ENCODE measurements around the gene DLEU7. TPM values are rescaled to one million over a fixed set of nuclear protein-coding genes. Genes with fewer than 3 reads are reported as not detected.

Gene DLEU7
- polyA plus RNA-seq, 1 donor (not counting 4 experiments of a cell fraction or from before 2014, with no cell fraction given): not detected

DNA sequence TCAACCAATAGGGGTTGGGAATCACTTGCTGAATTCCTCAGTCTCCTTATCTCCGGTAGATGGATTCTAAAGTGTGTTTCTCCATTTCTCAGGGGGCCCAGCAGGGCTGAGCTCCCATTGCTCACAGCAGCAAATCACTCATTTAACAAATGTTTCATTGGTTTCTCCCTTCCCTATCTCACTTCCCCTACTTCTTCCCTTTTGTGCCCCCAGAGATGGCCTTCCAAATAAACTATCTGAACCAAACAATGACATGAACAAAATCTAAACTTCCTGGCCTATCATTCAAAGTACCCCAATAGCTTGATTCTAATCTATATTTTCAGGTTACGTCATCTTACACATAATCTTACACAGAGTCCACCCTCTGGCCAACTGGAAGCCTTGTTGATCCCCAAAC lies 60.4 kb downstream of the DLEU7 start:
- no peak overlapping the region for H3K4me3 ChIP-seq (ENCODE audit: control insufficient read depth in 2 of 3, extremely low read depth in 1 of 3, insufficient read depth in 2 of 3, low read depth in 1 of 3, low read length in 3 of 3)
- dilution Hi-C loops (cut with MboI; ENCODE audit: extremely low pct_ligation_motif_present, low sequenced_read_pairs): no loop called here
- FAIRE-seq: no peak
- H3K36me3 ChIP-seq (ENCODE audit: control insufficient read depth in 2 of 2, extremely low read depth in 1 of 2, insufficient read depth in 2 of 2, low read length in 2 of 2): no peaks in the 10 kb centered on the region
- no peaks in the 10 kb centered on the region for H4K20me1 ChIP-seq (ENCODE audit: control insufficient read depth, extremely low read depth, insufficient read depth, low read length)
- no peaks in the 10 kb centered on the region for H3K79me2 ChIP-seq (ENCODE audit: control insufficient read depth, insufficient read depth, low read length)
- no peaks in the 10 kb centered on the region for H3K9me1 ChIP-seq (ENCODE audit: control insufficient read depth, extremely low read depth, insufficient read depth, low read length)
- H2AFZ ChIP-seq (ENCODE audit: control insufficient read depth, low read length): no peak overlapping the region
- no peaks in the 10 kb centered on the region for H3K4me1 ChIP-seq (ENCODE audit: control insufficient read depth, extremely low read depth, insufficient read depth, low read length)
- TF ChIP-seq, protein P1, sequence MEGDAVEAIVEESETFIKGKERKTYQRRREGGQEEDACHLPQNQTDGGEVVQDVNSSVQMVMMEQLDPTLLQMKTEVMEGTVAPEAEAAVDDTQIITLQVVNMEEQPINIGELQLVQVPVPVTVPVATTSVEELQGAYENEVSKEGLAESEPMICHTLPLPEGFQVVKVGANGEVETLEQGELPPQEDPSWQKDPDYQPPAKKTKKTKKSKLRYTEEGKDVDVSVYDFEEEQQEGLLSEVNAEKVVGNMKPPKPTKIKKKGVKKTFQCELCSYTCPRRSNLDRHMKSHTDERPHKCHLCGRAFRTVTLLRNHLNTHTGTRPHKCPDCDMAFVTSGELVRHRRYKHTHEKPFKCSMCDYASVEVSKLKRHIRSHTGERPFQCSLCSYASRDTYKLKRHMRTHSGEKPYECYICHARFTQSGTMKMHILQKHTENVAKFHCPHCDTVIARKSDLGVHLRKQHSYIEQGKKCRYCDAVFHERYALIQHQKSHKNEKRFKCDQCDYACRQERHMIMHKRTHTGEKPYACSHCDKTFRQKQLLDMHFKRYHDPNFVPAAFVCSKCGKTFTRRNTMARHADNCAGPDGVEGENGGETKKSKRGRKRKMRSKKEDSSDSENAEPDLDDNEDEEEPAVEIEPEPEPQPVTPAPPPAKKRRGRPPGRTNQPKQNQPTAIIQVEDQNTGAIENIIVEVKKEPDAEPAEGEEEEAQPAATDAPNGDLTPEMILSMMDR (optimal IDR thresholded peaks at IDR 0.05 in 1 of 3, IDR thresholded peaks at IDR 0.05 in 1 of 3, conservative IDR thresholded peaks at IDR 0.05 in 1 of 3; ENCODE audit: extremely low read depth in 1 of 3, insufficient read depth in 2 of 3, low read length in 3 of 3): no peak
- no peak for TF ChIP-seq EZH2 (IDR thresholded peaks at IDR 0.05; ENCODE audit: low read length)
- H3K4me2 ChIP-seq (ENCODE audit: control insufficient read depth, extremely low read depth, insufficient read depth, low read depth, low read length): no peak overlapping the region
- no peak for DNase-seq (ENCODE audit: low read depth, low spot score)
- no peak overlapping the region for H3K27ac ChIP-seq (ENCODE audit: control insufficient read depth, insufficient read depth, low read length)
- no peaks in the 10 kb centered on the region for H3K9me3 ChIP-seq (ENCODE audit: control insufficient read depth, low read depth, low read length)
- no peak overlapping the region for H3K9ac ChIP-seq (ENCODE audit: control insufficient read depth, extremely low read depth, insufficient read depth, low read length)
- peaks cover 5% of the 10 kb centered on the region for H3K27me3 ChIP-seq (ENCODE audit: control insufficient read depth, extremely low read depth, insufficient read depth, low read length)

GRCh38 chr13:50780201-50781015 lies 63.1 kb downstream of the DLEU7 start:
- H3K9me1 ChIP-seq (ENCODE audit: control insufficient read depth, extremely low read depth, insufficient read depth, low read length): no peaks in the 10 kb centered on the region
- H3K79me2 ChIP-seq (ENCODE audit: control insufficient read depth, insufficient read depth, low read length): no peaks in the 10 kb centered on the region
- no peak overlapping the region for H3K4me3 ChIP-seq (ENCODE audit: control insufficient read depth in 2 of 3, extremely low read depth in 1 of 3, insufficient read depth in 2 of 3, low read depth in 1 of 3, low read length in 3 of 3)
- peaks cover 5% of the 10 kb centered on the region for H3K27me3 ChIP-seq (ENCODE audit: control insufficient read depth, extremely low read depth, insufficient read depth, low read length)
- TF ChIP-seq EZH2 (IDR thresholded peaks at IDR 0.05; ENCODE audit: low read length): no peak
- TF ChIP-seq, protein P1 (optimal IDR thresholded peaks at IDR 0.05 in 1 of 3, IDR thresholded peaks at IDR 0.05 in 1 of 3, conservative IDR thresholded peaks at IDR 0.05 in 1 of 3; ENCODE audit: extremely low read depth in 1 of 3, insufficient read depth in 2 of 3, low read length in 3 of 3): no peak
- no peaks in the 10 kb centered on the region for H4K20me1 ChIP-seq (ENCODE audit: control insufficient read depth, extremely low read depth, insufficient read depth, low read length)
- FAIRE-seq (peak; percentile 32), DNase-seq (ENCODE audit: low read depth, low spot score) (no peak)
- no peak overlapping the region for H3K27ac ChIP-seq (ENCODE audit: control insufficient read depth, insufficient read depth, low read length)
- H3K9me3 ChIP-seq (ENCODE audit: control insufficient read depth, low read depth, low read length): no peaks in the 10 kb centered on the region
- H3K9ac ChIP-seq (ENCODE audit: control insufficient read depth, extremely low read depth, insufficient read depth, low read length): no peak overlapping the region
- H2AFZ ChIP-seq (ENCODE audit: control insufficient read depth, low read length): no peak overlapping the region
- H3K4me2 ChIP-seq (ENCODE audit: control insufficient read depth, extremely low read depth, insufficient read depth, low read depth, low read length): no peak overlapping the region
- dilution Hi-C loops (cut with MboI; ENCODE audit: extremely low pct_ligation_motif_present, low sequenced_read_pairs): no loop called here
- H3K4me1 ChIP-seq (ENCODE audit: control insufficient read depth, extremely low read depth, insufficient read depth, low read length): no peaks in the 10 kb centered on the region
- no peaks in the 10 kb centered on the region for H3K36me3 ChIP-seq (ENCODE audit: control insufficient read depth in 2 of 2, extremely low read depth in 1 of 2, insufficient read depth in 2 of 2, low read length in 2 of 2)
